Placental epithelial cell (primary cell): ENCODE results near the gene CDK12. TPM values are rescaled to one million over a fixed set of nuclear protein-coding genes. Genes with fewer than 3 reads are reported as not detected.

Source experiments
- small RNA-seq: library from RNA; depleted of rRNA; stranded (forward); fragments of <200 nt; gene quantifications from one replicate; pipeline ENCODE3, GENCODE V24; 2012
- total RNA-seq: library from RNA; depleted of rRNA; stranded (reverse); fragments of >200 nt; gene quantifications from 2 replicates; pipeline ENCODE4 v1.2.3, GENCODE V29; 2012

CDK12 gene
- total RNA-seq, result 37.8 and 38.1 TPM in 2 replicates

DNA sequence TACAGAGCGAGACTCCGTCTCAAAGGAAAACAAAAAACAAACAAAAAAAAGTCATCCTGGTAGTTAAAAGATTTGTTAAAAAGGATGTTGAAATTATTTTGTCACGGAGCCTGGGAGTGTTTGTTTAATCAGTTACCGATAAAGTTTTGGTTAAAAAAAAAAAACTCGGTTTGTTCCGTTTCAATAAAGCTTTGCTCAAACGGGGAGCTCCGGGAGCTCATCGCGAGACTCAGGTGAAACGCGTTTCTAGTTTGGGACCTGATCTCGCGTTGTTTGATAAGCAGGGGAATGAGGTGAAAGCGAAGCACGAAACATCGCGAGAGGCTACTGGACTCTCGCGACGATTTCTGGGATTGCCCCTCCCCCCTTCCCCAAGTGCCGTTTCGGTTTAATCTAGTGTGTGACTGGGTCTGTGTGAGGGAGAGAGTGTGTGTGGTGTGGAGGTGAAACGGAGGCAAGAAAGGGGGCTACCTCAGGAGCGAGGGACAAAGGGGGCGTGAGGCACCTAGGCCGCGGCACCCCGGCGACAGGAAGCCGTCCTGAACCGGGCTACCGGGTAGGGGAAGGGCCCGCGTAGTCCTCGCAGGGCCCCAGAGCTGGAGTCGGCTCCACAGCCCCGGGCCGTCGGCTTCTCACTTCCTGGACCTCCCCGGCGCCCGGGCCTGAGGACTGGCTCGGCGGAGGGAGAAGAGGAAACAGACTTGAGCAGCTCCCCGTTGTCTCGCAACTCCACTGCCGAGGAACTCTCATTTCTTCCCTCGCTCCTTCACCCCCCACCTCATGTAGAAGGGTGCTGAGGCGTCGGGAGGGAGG, at the start of gene CDK12:
TSS of gene CDK12 (plus strand) at position 374 of the 813 bp plus-strand sequence. CDS start 586 bp downstream, outside the sequence.

DNA sequence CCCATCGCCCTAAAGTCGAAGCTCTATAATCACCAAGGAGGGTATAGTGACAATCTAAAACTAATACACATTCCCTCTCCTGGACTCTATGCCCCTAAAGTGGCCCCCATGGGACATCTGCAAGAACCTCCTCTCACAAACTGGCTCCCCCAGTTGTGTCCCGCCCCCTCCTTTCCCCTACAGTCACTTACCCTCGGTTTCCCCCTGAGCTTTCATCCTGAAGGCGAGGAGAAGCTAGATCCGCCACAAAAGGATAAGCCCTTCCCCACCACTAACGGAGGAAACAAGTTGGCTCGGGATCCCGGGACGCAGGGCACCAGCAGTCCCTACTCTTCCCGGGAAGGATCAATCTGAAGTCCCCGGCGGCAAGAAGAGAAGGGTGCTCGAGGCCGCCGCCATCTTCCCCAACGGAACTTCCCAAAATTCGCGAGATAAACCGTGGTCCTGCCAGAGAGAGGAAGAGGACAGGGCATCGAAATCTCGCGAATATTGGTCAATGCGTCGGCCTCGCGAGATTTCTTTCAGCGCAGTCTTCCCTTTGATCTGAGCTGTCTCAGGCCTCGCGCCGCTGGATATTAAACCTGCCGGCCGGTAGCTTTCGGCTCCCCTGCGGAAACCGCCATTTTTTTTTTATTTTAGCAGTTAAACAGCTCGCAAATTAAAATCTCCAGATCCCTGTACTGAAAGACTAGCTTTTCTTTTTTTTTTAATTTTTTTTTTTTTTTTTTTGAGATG, 10.3 kb upstream of the CDK12 start, which contains the start of gene MED1:
TSS of gene MED1 (minus strand) at position 417 of the 735 bp plus-strand sequence. CDS start at position 216, 201 bp downstream.

Small RNA genes lying within 50 kb of the gene (small RNA-seq; reads per million reads assigned to genes)
- gene RNU6-233P, result not detected

Other genes starting within 250 kb of the CDK12 start
- gene STAC2, start 235.5 kb upstream of the CDK12 start, total RNA-seq, result not detected in 2 replicates
- 9.8 and 15.2 TPM in 2 replicates for gene FBXL20, start 59.9 kb upstream of the CDK12 start, total RNA-seq
- 13.3 and 23.5 TPM in 2 replicates for gene MED1, start 10.2 kb upstream of the CDK12 start, total RNA-seq
- not detected in 2 replicates for gene NEUROD2, start 146.4 kb downstream of the CDK12 start, total RNA-seq
- 0.11 and 3.5 TPM in 2 replicates for gene PPP1R1B, start 165.5 kb downstream of the CDK12 start, total RNA-seq
- gene STARD3, start 175.7 kb downstream of the CDK12 start, total RNA-seq, result 60.5 and 65.2 TPM in 2 replicates
- 1.3 and 2.0 TPM in 2 replicates for gene TCAP, start 203.9 kb downstream of the CDK12 start, total RNA-seq
- 72.1 and 224 TPM in 2 replicates for gene PNMT, start 207.0 kb downstream of the CDK12 start, total RNA-seq
- gene PGAP3, start 226.6 kb downstream of the CDK12 start, total RNA-seq, result 16.2 and 34.5 TPM in 2 replicates
- gene ERBB2, start 238.6 kb downstream of the CDK12 start, total RNA-seq, result 123 and 217 TPM in 2 replicates